ENCODE measurements around the gene SYNE1.

The SYNE1 gene

GRCh38 chr6:152130441-152130840, 506.7 kb downstream of the SYNE1 start:
- DNase-seq (ENCODE audit: extremely low spot score, insufficient read length, low read depth), result no peak
- FAIRE-seq, result no peak

DNA sequence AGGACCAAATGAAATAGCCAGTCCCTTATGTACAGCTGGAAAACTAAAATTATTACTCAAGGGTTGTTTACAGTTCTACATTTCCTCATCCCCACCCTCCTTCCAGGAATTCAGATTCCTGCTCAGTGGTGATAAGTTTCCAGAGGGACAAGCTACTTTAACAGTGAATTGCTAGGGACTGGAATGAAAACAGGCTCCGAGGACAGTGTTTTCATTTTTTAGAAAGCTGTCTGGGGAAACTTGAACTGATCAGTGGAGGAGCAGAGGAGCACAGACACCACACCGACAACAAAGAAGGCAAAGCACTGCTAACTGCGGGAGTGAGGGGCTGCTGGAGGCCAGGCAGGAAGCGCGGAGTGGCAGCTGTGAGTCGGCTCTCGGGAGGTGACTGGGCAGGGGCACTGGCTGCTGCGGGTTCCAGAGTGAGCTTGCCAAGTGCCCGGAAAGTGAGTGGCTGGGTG, 507.4 kb downstream of the SYNE1 start:
- DNase-seq (ENCODE audit: extremely low spot score, insufficient read length, low read depth) (no peak), FAIRE-seq (no peak)

DNA sequence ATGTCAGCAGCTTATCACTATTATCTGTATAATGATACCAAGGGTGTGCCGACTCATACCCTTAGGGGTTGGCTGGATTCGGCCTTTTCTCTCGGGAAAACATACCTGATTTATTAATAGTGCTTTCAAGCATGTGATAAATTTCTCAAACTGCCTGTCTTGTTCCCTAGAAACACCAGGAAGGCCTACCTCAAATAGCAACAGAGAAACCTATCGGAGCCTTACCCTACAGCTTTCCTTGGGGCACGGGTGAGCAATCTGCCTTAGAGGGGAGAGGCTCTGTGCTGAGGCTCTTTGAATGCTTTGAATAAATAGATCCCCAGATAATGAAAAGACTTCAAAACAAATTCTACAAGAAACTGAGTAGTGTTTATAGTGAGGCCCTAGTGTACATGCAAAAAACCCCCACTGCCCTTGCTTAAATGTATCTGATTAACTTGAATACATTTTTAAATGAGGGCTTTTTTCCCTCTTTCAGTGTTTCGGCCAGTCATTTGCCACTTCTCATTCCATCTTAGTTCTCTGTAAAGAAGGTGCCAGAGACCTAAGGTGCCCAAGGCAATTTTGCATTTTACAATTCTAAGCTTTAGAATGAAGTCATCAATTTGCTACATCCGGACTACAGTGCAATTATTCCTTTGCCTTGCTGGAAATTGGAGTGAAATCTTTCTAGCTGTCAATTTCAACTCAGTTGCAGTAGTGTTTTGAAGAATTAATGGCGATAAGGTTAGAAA, 509.6 kb downstream of the SYNE1 start:
- no peak for DNase-seq (ENCODE audit: extremely low spot score, insufficient read length, low read depth)
- FAIRE-seq, result no peak

GRCh38 chr6:152124429-152125074, 512.6 kb downstream of the SYNE1 start:
- DNase-seq (ENCODE audit: extremely low spot score, insufficient read length, low read depth), result peak; percentile 25
- FAIRE-seq, result peak; percentile 54

DNA sequence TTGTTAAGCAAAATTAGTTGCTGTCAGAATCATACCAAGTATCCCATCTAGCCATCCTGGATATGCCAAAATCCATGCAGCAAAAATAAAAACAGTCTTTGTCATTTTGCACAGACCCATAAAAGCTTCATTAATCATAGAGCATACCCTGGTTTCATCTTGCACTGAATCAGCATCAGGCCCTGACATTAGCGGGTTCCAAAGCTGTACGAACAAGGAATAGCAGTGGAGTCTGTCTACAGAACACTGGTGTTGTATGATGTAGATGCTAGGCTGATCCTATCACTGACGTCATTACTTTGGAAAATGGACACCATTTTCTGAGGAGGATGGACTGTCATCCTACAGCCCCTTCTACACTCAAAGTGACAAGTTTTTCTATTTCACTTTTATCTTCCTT, 514.1 kb downstream of the SYNE1 start:
- DNase-seq (ENCODE audit: extremely low spot score, insufficient read length, low read depth), result no peak
- FAIRE-seq, result no peak

DNA sequence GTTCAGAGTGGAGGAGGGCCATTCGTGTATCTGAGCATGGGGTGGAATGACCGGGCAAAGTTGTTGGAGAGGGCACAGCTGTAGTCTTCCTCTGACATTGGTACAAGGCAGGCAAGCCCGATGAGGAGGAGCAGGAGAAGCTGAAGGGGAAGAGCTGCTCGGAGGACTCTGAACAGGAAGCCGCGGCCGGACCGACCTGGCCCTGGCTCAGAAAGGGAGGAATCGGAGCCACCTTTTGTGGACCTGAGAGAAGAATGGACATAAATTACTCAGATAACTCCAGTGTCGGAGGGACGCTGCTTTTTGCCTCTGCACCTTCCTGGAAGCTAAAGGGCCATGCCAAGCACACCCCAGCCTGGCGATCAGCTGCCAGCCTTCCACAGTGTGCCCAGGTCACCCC, 514.7 kb downstream of the SYNE1 start:
- no peak for FAIRE-seq
- no peak for DNase-seq (ENCODE audit: extremely low spot score, insufficient read length, low read depth)

DNA sequence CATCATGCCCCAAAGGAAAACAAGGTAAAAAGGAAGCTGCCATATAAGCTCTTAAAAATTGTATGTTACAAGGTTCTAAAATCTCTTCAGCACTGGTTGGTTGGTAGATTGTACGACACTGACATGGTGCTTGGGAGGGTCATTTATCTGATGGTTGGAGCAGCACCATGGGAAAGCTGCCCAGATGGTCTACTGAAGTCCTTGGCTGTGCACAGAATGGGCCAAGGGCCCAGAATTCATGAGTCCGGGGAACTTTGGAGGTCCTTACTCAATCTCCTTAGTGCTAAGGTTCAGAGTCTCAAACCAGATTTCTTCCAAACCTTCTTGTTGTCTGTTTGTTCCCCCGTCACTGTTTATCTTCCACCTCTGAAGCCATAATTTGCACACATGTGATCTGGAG, 515.3 kb downstream of the SYNE1 start:
- DNase-seq (ENCODE audit: extremely low spot score, insufficient read length, low read depth) (no peak), FAIRE-seq (no peak)

GRCh38 chr6:152119831-152120230, 517.3 kb downstream of the SYNE1 start:
- FAIRE-seq, result no peak

GRCh38 chr6:152118678-152119077, 518.5 kb downstream of the SYNE1 start:
- no peak for DNase-seq (ENCODE audit: extremely low spot score, insufficient read length, low read depth)
- no peak for FAIRE-seq

More at GRCh38 chr6:152119831-152120230, 517.3 kb downstream of the SYNE1 start:
- DNase-seq (ENCODE audit: extremely low spot score, insufficient read length, low read depth), result no peak

DNA sequence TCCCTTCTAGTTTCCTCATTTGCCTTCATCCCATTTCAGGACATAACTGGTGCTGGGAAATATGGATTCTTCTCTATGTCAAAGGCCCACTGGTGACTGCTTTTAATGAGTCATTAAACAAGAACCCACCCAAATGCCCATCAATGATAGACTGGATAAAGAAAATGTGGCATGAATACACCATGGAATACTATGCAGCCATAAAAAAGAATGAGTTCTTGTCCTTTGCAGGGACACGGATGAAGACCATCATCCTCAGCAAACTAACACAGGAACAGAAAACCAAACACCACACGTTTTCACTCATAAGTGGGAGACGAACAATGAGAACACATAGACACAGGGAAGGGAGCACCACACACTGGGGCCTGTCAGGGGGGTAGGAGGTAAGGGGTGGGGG, 518.9 kb downstream of the SYNE1 start:
- no peak for FAIRE-seq

DNA sequence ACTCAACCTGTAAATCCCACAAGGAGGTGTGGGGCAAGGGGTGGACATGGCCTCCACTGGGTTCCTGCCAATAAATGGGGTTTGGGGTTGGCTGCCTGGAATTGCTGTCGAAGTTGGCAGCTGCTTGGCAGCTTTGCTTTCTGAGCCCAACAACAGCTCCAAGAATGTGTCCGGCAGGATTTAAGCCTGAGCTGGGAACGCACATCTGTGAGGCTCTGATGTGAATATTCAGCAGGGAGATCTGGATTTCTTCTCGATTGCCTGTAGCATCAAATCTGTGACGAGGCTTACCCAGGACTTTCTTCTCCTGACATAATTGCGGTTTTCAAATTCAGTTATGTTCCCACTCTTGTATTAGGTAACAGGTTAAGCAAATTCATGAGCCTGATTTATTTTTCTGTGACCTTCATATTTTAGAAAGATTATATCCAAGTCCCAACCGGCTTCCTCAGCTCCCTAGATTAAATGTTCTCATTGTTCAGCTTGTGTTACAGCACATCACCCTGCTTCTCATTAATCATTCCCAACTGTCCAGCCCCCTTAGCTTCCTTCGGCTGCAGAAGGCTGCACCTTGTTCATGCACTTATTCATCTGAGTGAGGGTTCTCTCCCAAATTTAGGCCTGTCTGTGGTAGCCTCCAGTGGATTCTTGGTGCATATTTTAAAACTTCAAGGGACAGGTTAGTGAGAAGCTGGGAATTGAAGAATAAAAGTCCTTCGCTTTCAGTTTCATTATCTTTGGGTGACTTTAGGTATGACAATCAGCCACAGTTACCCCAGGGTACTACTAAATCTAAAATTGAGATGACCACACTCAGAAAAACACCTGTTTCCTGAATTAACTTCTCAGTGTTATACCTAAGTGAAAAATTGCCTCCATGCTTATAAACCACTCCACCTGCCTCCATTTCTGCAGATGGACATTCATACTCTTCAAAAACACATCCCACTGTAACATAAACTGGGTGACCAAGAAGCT, 519.7 kb downstream of the SYNE1 start:
- DNase-seq (ENCODE audit: extremely low spot score, insufficient read length, low read depth) (no peak), FAIRE-seq (no peak)

More for the DNA sequence above, 518.9 kb downstream of the SYNE1 start:
- no peak for DNase-seq (ENCODE audit: extremely low spot score, insufficient read length, low read depth)

DNA sequence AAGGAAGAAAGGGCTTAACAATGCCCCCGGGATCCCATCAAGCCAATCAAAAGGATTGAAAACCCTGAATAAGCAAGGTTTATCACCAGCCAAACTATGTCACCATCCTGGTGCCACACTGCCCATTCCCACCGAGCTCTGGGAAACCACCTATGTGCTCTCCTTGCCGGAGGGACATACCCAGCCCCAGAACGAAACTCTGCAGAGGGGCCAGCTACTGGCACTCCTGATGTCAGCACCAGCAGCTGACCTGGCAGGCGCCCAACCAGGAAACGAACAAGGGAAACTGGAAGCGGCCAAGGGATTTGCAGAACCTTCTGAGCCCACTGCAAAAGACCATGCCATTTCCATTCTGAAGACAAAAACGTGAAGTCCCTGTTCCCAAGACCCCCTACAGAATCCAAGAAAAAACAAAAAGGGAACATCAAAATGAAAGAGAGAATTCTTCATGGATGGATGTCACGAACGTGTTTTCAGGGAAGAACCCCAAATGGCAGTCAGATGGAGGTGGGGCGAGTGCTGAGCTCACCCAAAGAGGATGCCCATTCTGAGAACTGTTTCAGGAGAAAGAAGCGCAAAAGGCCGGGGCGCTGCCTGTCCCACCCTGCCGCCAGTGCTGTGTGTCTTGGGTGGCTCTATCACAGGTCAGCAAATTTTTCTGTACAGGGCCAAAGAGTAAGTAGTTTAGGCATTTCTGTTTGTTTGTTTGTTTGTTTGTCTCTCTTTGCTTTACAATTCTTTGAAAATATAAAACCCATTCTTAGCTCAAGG, 524.5 kb downstream of the SYNE1 start:
- DNase-seq (ENCODE audit: extremely low spot score, insufficient read length, low read depth) (no peak), FAIRE-seq (no peak)

DNA sequence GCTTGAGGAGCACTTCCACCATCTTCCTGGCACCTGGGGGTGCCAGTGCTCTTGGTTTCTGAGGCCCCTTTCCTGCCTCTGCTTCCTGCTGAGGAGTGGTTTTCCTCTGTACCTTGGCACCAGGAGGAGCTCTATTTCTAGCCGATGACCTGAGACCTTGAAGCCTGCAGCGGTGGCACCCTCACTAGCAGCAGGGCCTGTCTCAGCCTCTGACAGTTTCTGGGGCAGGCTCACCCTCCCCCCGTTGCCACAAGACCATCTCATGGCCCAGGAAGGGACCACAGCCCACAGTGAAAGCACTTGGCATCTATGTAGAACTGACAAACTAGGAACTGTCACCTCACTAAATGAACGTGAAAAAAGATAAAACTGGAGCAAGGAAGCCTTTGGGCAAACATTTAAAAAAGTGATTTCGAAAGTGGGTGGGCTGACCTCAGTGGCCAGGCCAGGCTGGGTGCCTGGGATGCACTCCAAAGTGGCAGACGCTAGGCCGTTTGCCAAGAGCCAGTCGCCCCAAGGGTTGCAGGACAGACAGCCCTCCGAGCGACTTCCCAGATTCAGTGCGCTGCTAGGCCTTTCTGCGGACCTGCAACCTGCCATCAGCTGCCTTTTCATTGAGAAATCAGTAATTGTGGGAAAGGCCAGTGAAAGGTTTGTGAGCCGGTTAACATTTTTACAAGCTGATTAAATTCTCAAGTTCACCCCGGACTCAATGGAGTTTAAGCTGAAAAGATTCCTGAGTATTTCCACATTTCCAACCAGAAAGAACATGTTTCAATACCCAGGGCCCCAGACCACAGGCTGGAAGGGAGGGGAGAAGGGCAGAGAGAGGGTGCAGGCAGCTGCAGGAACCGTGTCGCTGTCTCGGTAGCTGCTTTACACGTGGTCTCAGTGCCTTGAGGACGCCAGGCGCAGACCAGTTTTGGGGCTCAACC, 526.0 kb downstream of the SYNE1 start:
- DNase-seq (ENCODE audit: extremely low spot score, insufficient read length, low read depth), result no peak
- FAIRE-seq, result no peak

- FAIRE-seq (no peak), DNase-seq (ENCODE audit: extremely low spot score, insufficient read length, low read depth) (no peak)
These were observed 529.2 kb downstream of the SYNE1 start for GRCh38 chr6:152107973-152108372.

DNA sequence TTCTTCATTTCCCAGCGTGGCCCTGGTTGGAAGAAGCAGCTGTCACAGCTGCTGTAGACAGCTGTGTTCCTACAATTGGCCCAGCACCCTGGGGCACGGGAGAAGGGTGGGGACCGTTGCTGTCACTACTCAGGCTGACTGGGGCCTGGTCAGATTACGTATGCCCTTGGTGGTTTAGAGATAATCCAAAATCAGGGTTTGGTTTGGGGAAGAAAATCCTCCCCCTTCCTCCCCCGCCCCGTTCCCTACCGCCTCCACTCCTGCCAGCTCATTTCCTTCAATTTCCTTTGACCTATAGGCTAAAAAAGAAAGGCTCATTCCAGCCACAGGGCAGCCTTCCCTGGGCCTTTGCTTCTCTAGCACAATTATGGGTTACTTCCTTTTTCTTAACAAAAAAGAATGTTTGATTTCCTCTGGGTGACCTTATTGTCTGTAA, 537.0 kb downstream of the SYNE1 start:
- no peak for FAIRE-seq
- DNase-seq (ENCODE audit: extremely low spot score, insufficient read length, low read depth), result no peak

- no peak for FAIRE-seq
- DNase-seq (ENCODE audit: extremely low spot score, insufficient read length, low read depth), result no peak
These were observed 537.5 kb downstream of the SYNE1 start for GRCh38 chr6:152099446-152100182.

GRCh38 chr6:152098683-152099082, 538.5 kb downstream of the SYNE1 start:
- FAIRE-seq, result no peak

GRCh38 chr6:152096863-152097496, 540.2 kb downstream of the SYNE1 start:
- FAIRE-seq, result no peak

More at GRCh38 chr6:152098683-152099082, 538.5 kb downstream of the SYNE1 start:
- DNase-seq (ENCODE audit: extremely low spot score, insufficient read length, low read depth), result no peak

More at GRCh38 chr6:152096863-152097496, 540.2 kb downstream of the SYNE1 start:
- DNase-seq (ENCODE audit: extremely low spot score, insufficient read length, low read depth), result no peak
